ENCODE measurements around the gene DCAKD.

DNA sequence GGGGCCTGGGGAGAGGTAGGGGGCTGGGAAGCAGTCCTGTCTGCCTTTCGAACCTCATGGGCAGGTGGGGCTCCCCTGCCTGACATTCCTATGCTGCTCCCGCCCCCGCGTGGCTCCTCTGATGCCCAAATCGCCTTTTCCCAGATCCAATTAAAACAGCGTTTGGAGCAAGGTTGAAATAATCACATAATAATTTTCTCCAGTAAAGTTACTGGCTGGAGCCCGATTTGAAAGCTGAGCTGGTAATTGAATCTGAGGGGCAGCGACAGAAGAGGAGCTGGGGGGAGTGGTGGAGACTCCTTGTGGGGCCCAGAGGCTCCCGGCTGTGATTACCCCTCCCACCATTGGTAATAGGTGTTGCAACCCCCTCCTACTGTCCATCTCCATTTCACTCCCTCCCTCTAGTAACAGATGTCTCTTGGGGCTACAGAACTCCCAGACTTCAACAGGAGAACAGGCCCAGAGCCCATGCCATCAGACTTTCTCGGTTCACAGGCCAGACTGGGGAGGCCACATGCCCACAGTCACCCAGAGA is 44.4 kb downstream of the DCAKD start:
- TF ChIP-seq RAD21 (IDR thresholded peaks at IDR 0.05; ENCODE audit: low read depth) (no peak), SIN3A (IDR thresholded peaks at IDR 0.05; ENCODE audit: low read depth) (no peak), EZH2phosphoT487 (IDR thresholded peaks at IDR 0.05; ENCODE audit: borderline replicate concordance) (no peak), SRF (IDR thresholded peaks at IDR 0.05; ENCODE audit: low read depth) (no peak), POLR2A (IDR thresholded peaks at IDR 0.05; ENCODE audit: borderline replicate concordance, extremely low read depth, insufficient read depth, insufficient read length) (no peak), SP1 (IDR thresholded peaks at IDR 0.05; ENCODE audit: low read depth) (no peak), ZFX (IDR thresholded peaks at IDR 0.05) (no peak), EZH2 (IDR thresholded peaks at IDR 0.05) (no peak), POLR2AphosphoS5 (IDR thresholded peaks at IDR 0.05; ENCODE audit: low read depth, low read length) (no peak), CEBPB (IDR thresholded peaks at IDR 0.05; ENCODE audit: low read depth) (no peak), ZNF274 (IDR thresholded peaks at IDR 0.05; ENCODE audit: low read depth, low read length) (no peak)
- TF ChIP-seq, protein P1, sequence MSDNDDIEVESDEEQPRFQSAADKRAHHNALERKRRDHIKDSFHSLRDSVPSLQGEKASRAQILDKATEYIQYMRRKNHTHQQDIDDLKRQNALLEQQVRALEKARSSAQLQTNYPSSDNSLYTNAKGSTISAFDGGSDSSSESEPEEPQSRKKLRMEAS (IDR thresholded peaks at IDR 0.05) = no peak
- TF ChIP-seq, protein P2, sequence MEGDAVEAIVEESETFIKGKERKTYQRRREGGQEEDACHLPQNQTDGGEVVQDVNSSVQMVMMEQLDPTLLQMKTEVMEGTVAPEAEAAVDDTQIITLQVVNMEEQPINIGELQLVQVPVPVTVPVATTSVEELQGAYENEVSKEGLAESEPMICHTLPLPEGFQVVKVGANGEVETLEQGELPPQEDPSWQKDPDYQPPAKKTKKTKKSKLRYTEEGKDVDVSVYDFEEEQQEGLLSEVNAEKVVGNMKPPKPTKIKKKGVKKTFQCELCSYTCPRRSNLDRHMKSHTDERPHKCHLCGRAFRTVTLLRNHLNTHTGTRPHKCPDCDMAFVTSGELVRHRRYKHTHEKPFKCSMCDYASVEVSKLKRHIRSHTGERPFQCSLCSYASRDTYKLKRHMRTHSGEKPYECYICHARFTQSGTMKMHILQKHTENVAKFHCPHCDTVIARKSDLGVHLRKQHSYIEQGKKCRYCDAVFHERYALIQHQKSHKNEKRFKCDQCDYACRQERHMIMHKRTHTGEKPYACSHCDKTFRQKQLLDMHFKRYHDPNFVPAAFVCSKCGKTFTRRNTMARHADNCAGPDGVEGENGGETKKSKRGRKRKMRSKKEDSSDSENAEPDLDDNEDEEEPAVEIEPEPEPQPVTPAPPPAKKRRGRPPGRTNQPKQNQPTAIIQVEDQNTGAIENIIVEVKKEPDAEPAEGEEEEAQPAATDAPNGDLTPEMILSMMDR (IDR thresholded peaks at IDR 0.05 in 2 of 3, conservative IDR thresholded peaks at IDR 0.05 in 1 of 3; ENCODE audit: borderline replicate concordance in 1 of 3, insufficient read depth in 1 of 3, low read depth in 2 of 3, low read length in 2 of 3) = no peak
- TF ChIP-seq, protein P3, sequence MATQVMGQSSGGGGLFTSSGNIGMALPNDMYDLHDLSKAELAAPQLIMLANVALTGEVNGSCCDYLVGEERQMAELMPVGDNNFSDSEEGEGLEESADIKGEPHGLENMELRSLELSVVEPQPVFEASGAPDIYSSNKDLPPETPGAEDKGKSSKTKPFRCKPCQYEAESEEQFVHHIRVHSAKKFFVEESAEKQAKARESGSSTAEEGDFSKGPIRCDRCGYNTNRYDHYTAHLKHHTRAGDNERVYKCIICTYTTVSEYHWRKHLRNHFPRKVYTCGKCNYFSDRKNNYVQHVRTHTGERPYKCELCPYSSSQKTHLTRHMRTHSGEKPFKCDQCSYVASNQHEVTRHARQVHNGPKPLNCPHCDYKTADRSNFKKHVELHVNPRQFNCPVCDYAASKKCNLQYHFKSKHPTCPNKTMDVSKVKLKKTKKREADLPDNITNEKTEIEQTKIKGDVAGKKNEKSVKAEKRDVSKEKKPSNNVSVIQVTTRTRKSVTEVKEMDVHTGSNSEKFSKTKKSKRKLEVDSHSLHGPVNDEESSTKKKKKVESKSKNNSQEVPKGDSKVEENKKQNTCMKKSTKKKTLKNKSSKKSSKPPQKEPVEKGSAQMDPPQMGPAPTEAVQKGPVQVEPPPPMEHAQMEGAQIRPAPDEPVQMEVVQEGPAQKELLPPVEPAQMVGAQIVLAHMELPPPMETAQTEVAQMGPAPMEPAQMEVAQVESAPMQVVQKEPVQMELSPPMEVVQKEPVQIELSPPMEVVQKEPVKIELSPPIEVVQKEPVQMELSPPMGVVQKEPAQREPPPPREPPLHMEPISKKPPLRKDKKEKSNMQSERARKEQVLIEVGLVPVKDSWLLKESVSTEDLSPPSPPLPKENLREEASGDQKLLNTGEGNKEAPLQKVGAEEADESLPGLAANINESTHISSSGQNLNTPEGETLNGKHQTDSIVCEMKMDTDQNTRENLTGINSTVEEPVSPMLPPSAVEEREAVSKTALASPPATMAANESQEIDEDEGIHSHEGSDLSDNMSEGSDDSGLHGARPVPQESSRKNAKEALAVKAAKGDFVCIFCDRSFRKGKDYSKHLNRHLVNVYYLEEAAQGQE (IDR thresholded peaks at IDR 0.05; ENCODE audit: low read depth) = no peak
